Muscle layer of colon (tissue), 2 donors: ENCODE measurements around the gene FNDC3B.

ENCODE experiments used
- H3K27ac ChIP-seq: one replicate; pipeline ENCODE4 v1.7.0; 2013; ENCODE audit warnings: low read depth, mild to moderate bottlenecking, low read length, moderate library complexity
- H3K27me3 ChIP-seq, 2 donors: one replicate each; pipeline ENCODE4 v1.7.0; 2013; ENCODE audit warnings: low read length in 2 of 2, mild to moderate bottlenecking in 2 of 2; ENCODE audit not compliant: insufficient read depth in 2 of 2, control insufficient read depth in 1 of 2
- H3K36me3 ChIP-seq: one replicate; pipeline ENCODE4 v1.7.0; 2013; ENCODE audit warnings: mild to moderate bottlenecking, low read length; ENCODE audit not compliant: insufficient read depth
- H3K4me1 ChIP-seq: one replicate; pipeline ENCODE4 v1.7.0; 2013; ENCODE audit warnings: mild to moderate bottlenecking, low read length; ENCODE audit not compliant: insufficient read depth
- H3K4me3 ChIP-seq, 2 donors: one replicate each; pipeline ENCODE4 v1.7.0; 2013; ENCODE audit warnings: low read length in 2 of 2, low read depth in 1 of 2, mild to moderate bottlenecking in 1 of 2, moderate library complexity in 1 of 2
- H3K9ac ChIP-seq: one replicate; pipeline ENCODE4 v1.7.0; 2013; ENCODE audit warnings: low read length
- H3K9me3 ChIP-seq: one replicate; pipeline ENCODE4 v1.7.0; 2013; ENCODE audit warnings: mild to moderate bottlenecking, low read length
- donor health status: abdominal sarcoma.
- donor health status: Adenocarcinoma of cecum.

Gene FNDC3B

GRCh38 chr3:172009803-172010202 lies 29.6 kb upstream of the FNDC3B start:
- Histone ChIP-seq H3K4me1 (no peaks in the 10 kb centered on the region), H3K9ac (no peak overlapping the region), H3K27me3 (no peaks in the 10 kb centered on the region), H3K9me3 (no peaks in the 10 kb centered on the region), H3K27ac (no peak overlapping the region), H3K4me3 (no peak overlapping the region), H3K36me3 (no peaks in the 10 kb centered on the region)

DNA sequence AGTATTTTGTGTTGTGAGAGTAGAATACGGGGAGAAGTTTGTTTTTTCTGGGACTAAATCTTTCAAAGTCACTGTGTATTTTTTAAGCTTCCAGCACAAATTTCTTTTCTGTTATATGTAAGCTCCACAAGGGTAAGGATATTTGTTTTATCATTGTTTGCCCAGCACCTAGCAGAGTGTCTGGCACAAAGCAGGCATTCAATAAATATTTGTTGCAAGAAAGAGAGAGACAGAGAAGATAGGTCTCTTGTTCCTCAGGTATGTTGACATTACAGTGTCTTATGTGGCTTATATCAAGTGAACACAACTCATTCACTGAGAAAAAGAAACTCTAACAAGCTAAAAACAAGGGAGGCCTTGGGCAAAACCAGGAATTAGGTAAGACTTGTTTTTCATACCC lies 26.6 kb upstream of the FNDC3B start:
- H3K27me3 ChIP-seq = no peaks in the 10 kb centered on the region
- H3K9ac ChIP-seq = no peak overlapping the region
- no peaks in the 10 kb centered on the region for H3K9me3 ChIP-seq
- no peaks in the 10 kb centered on the region for H3K4me1 ChIP-seq
- no peaks in the 10 kb centered on the region for H3K36me3 ChIP-seq
- no peak overlapping the region for H3K4me3 ChIP-seq
- H3K27ac ChIP-seq = no peak overlapping the region

- H3K27me3 ChIP-seq = no peaks in the 10 kb centered on the region
- no peak overlapping the region for H3K27ac ChIP-seq
- H3K4me1 ChIP-seq = no peaks in the 10 kb centered on the region
- H3K36me3 ChIP-seq = no peaks in the 10 kb centered on the region
- H3K9me3 ChIP-seq = no peaks in the 10 kb centered on the region
- H3K4me3 ChIP-seq = no peak overlapping the region
- H3K9ac ChIP-seq = no peak overlapping the region
Measured at GRCh38 chr3:172014145-172014544, 25.2 kb upstream of the FNDC3B start.

GRCh38 chr3:172018364-172018763 lies 21.0 kb upstream of the FNDC3B start:
- H3K27me3 ChIP-seq = no peaks in the 10 kb centered on the region
- H3K9me3 ChIP-seq = no peaks in the 10 kb centered on the region
- H3K4me1 ChIP-seq = no peaks in the 10 kb centered on the region
- no peak overlapping the region for H3K9ac ChIP-seq
- no peak overlapping the region for H3K27ac ChIP-seq
- H3K4me3 ChIP-seq = no peak overlapping the region
- no peaks in the 10 kb centered on the region for H3K36me3 ChIP-seq

DNA sequence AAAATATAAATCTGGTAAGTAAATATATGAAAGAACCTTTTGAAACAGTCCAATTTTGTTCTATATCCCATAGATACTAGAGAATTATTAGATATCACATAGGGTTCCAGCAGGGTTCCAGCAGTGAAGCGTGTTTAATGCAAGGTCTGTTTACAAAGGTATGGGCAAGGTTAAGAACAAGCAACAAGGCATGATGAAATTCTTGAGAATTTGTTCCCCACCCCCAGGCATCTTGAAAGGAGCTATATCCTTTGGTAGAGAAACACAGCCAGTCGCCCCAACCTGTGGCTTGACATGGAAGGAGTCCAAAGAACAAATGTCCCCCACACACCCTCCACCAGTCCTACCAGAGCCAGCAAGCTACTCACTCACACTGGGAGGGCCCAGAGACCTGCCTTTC lies 18.6 kb upstream of the FNDC3B start:
- H3K9ac ChIP-seq = no peak overlapping the region
- no peaks in the 10 kb centered on the region for H3K4me1 ChIP-seq
- H3K4me3 ChIP-seq = no peak overlapping the region
- H3K9me3 ChIP-seq = no peaks in the 10 kb centered on the region
- no peaks in the 10 kb centered on the region for H3K27me3 ChIP-seq
- no peak overlapping the region for H3K27ac ChIP-seq
- H3K36me3 ChIP-seq = no peaks in the 10 kb centered on the region

DNA sequence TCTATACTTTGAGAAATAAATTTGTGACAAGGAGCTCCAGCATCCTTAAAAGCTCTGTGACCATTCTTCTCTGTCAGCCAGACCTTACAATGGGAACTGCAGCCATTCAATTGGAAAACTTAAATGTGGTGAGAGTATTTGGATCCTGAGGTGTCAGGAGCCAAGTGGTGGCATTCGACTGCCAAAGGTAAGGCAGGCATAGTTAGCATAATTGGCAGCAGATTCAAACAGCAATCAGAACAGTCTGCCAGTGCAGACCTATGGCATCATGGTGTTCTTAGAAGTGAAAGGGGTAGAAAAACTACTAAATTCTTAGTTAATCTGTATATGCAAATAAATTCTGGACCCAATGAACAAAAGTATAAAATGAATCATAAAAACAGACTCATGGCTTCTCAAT lies 18.2 kb upstream of the FNDC3B start:
- Histone ChIP-seq H3K4me1 (no peaks in the 10 kb centered on the region), H3K9ac (no peak overlapping the region), H3K4me3 (no peak overlapping the region), H3K27me3 (no peaks in the 10 kb centered on the region), H3K9me3 (no peaks in the 10 kb centered on the region), H3K36me3 (no peaks in the 10 kb centered on the region), H3K27ac (no peak overlapping the region)

DNA sequence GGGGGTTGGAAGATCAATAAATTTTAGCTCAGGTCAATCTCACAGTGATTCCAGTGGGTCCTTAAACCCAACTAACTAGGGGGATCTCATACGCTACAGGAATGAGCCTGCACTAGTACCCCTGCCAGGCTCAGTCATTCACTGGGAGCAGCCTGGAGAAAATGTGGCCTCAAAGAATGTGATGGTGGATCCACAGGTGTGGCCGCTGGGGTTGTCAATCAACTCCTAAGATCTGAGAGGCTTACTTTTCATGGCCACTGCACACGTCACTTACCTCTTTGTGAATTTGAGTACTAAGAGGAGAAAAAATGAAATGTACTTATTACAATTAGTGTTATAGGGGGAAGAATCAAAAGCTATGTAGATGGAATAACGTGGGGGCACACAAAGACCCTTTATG lies 17.5 kb upstream of the FNDC3B start:
- Histone ChIP-seq H3K27me3 (no peaks in the 10 kb centered on the region), H3K9ac (no peak overlapping the region), H3K4me3 (no peak overlapping the region), H3K36me3 (no peaks in the 10 kb centered on the region), H3K27ac (no peak overlapping the region), H3K4me1 (no peaks in the 10 kb centered on the region), H3K9me3 (no peaks in the 10 kb centered on the region)

- no peak overlapping the region for H3K27ac ChIP-seq
- H3K4me3 ChIP-seq = no peak overlapping the region
- H3K4me1 ChIP-seq = no peaks in the 10 kb centered on the region
- no peaks in the 10 kb centered on the region for H3K36me3 ChIP-seq
- H3K9me3 ChIP-seq = no peaks in the 10 kb centered on the region
- no peaks in the 10 kb centered on the region for H3K27me3 ChIP-seq
- no peak overlapping the region for H3K9ac ChIP-seq
Measured at GRCh38 chr3:172023915-172024314, 15.5 kb upstream of the FNDC3B start.

DNA sequence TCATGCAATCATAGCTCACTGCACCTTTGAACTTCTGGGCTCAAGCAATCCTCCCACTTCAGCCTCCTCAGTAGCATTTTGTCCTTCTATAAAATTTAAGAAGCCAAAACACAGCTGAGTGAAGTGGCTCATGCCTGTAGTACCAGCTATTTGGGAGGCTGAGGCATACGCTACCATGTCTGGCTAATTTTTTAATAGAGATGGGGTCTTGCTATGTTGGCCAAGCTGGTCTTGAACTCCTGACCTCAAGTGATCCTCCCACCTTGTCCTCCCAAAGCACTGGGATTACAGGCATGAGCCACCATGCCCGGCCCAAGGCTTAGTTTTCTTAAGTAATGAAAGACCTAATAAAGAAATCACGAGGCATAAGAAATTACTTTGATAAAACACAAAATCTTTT lies 14.7 kb upstream of the FNDC3B start:
- no peaks in the 10 kb centered on the region for H3K9me3 ChIP-seq
- no peak overlapping the region for H3K9ac ChIP-seq
- H3K4me3 ChIP-seq = no peak overlapping the region
- no peak overlapping the region for H3K27ac ChIP-seq
- no peaks in the 10 kb centered on the region for H3K36me3 ChIP-seq
- H3K27me3 ChIP-seq = no peaks in the 10 kb centered on the region
- no peaks in the 10 kb centered on the region for H3K4me1 ChIP-seq

DNA sequence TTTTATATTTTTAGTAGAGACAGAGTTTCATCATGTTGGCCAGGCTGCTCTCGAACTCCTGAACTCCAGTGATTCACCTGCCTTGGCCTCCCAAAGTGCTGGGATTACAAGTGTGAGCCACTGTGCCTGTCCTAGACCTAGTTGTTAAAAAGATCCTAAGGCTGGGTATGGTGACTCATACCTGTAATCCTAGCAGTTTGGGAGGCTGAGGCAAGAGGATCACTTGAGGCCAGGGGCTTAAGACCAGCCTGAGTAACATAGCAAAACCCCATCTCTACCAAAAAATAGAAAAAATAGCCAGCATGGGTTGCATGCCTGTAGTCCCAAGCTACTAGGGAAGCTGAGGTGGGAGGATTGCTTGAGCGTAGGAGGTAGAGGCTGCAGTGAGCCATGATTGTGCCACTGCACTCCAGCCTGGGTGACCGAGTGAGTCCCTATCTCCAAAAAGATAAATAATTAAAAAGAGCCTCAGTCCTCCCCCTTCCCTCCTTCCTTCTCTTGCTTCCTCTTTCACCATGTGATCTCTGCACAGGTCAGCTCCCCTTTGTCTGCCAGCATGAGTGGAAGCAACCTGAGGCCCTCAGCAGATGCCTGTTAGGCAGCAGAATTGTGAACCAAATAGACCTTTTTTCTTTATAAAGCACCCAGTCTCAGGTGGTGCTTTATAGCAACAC lies 9.8 kb upstream of the FNDC3B start:
- H3K27ac ChIP-seq = no peak overlapping the region
- no peaks in the 10 kb centered on the region for H3K4me1 ChIP-seq
- no peaks in the 10 kb centered on the region for H3K27me3 ChIP-seq
- H3K4me3 ChIP-seq = no peak overlapping the region
- H3K9ac ChIP-seq = no peak overlapping the region
- no peaks in the 10 kb centered on the region for H3K9me3 ChIP-seq
- no peaks in the 10 kb centered on the region for H3K36me3 ChIP-seq

DNA sequence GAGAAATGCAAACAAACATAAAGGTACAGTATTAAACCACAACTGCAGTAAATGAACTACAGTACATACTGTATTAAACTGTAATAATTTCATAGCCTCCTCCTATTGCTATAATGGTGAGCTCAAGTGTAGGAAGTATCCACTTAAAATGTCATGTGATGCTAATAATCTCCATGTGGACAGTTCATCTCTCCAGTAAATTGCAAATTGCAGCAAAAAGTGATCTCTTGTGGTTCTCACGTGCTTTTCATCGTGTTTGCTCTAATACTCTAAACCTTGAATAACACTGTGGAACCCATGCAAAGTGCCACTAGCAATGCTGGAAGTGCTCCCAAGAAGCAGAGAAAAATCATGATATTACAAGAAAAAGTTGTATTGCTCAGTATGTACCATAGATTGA lies 9.2 kb upstream of the FNDC3B start:
- no peak overlapping the region for H3K9ac ChIP-seq
- H3K36me3 ChIP-seq = no peaks in the 10 kb centered on the region
- H3K27me3 ChIP-seq = no peaks in the 10 kb centered on the region
- H3K4me3 ChIP-seq = no peak overlapping the region
- no peaks in the 10 kb centered on the region for H3K9me3 ChIP-seq
- H3K4me1 ChIP-seq = no peaks in the 10 kb centered on the region
- no peak overlapping the region for H3K27ac ChIP-seq

DNA sequence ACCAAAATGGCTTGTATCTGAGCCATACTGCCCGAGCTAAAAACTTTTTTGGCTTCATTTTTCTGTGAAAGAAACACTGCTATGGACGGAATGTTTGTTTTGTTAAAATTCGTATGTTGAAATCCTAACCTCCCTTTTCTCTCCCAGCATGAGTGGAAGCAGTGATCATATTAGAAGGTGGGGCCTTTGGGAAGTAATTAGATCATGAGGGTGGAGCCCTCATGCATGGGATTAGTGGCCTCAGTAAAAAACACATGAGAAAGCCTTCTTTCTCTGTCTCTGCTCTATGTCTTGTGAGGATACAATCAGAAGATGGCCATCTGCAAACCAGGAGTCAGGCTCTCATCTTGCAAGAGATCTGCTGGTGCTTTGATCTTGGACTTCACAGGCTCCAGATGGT lies 7.4 kb upstream of the FNDC3B start:
- Histone ChIP-seq H3K4me1 (no peaks in the 10 kb centered on the region), H3K9me3 (no peaks in the 10 kb centered on the region), H3K36me3 (no peaks in the 10 kb centered on the region), H3K27ac (no peak overlapping the region), H3K9ac (no peak overlapping the region), H3K27me3 (no peaks in the 10 kb centered on the region), H3K4me3 (no peak overlapping the region)
